Measurements from ENCODE around the gene YIPF5.
A peak's percentile ranks its signal among the peaks of the same experiment; 100 is the strongest.

YIPF5 gene

DNA sequence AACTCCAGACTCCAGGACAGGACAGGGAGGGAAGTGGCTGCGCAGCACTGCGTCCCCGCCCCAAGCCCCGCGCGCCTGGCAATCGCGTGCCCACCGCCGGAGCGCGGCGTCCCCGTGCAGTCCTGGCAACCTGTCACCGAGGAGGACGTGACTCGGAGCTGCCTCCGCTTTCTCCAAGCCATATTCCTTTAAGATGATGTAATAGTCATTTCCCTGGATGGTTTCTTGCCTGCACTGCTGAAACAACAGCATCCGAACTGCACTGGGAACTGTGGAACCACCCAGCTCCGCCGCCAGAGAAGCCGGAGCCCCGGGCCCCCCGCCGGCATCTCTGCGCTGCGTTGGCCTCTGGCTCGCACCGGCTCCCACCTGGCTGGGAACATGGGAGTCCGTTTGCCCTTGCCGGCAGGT is 34.7 kb upstream of the YIPF5 start:
- peak overlapping the region; percentile 25 to 63 for H3K4me3 ChIP-seq (replicated peaks in 1 of 2; ENCODE audit: low read depth in 2 of 2, low read length in 2 of 2)
- DNase-seq (ENCODE audit: low read depth in 2 of 2): peak; percentile 33 to 54
- TF ChIP-seq, protein P1, sequence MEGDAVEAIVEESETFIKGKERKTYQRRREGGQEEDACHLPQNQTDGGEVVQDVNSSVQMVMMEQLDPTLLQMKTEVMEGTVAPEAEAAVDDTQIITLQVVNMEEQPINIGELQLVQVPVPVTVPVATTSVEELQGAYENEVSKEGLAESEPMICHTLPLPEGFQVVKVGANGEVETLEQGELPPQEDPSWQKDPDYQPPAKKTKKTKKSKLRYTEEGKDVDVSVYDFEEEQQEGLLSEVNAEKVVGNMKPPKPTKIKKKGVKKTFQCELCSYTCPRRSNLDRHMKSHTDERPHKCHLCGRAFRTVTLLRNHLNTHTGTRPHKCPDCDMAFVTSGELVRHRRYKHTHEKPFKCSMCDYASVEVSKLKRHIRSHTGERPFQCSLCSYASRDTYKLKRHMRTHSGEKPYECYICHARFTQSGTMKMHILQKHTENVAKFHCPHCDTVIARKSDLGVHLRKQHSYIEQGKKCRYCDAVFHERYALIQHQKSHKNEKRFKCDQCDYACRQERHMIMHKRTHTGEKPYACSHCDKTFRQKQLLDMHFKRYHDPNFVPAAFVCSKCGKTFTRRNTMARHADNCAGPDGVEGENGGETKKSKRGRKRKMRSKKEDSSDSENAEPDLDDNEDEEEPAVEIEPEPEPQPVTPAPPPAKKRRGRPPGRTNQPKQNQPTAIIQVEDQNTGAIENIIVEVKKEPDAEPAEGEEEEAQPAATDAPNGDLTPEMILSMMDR (IDR thresholded peaks at IDR 0.05; ENCODE audit: low read depth, low read length): no peak

- TF ChIP-seq, protein P1 (IDR thresholded peaks at IDR 0.05; ENCODE audit: low read depth, low read length): peak; percentile 87
- peak; percentile 84 to 90 for DNase-seq (ENCODE audit: low read depth in 2 of 2)
- H3K4me3 ChIP-seq (replicated peaks in 1 of 2; ENCODE audit: low read depth in 2 of 2, low read length in 2 of 2): no peak overlapping the region
Observed at GRCh38 chr5:144203750-144204596, 33.5 kb upstream of the YIPF5 start.

DNA sequence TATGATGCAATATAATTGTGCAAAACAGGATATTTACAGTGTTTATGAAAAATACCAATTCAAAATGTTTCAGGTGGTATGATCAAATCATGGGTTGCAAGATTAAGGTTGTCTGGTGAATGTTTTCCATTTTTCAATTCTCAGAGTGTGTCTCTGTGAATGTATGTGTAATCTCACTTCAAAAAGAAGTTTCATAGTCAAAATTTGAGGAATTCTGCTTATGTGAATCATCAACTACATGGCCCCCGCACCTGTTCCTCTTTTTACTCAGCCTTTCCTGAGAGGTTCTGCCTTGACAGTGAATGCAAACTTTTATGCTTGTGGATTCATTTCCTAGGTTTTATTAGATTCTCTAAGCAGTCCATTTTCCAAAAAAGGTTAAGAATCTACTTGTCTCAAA is 32.3 kb upstream of the YIPF5 start:
- H3K4me3 ChIP-seq (replicated peaks in 1 of 2; ENCODE audit: low read depth in 2 of 2, low read length in 2 of 2): no peak overlapping the region
- TF ChIP-seq, protein P1 (IDR thresholded peaks at IDR 0.05; ENCODE audit: low read depth, low read length): no peak
- no peak for DNase-seq (ENCODE audit: low read depth in 2 of 2)

DNA sequence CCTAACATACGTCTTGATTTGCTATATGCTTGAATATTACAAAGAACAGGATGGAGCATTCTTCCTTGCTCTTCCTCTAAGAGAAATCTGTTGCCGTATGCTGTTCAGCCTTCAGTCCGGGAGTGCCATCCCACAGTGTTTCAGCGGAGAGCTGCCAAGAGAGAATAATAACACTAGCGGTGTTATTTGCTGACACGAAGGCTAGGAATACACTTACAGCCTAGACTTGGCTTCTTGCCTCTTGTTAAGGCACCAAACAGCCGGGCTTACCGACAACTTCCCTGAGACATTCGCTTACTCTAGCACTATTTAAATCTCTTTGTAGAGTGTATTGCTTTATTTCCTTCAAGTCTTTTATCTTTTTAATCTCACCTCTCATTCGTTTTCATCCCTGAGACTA is 31.6 kb upstream of the YIPF5 start:
- peak in 1 of 2 donors; percentile 53 for DNase-seq (ENCODE audit: low read depth in 2 of 2)
- TF ChIP-seq, protein P1 (IDR thresholded peaks at IDR 0.05; ENCODE audit: low read depth, low read length): no peak
- H3K4me3 ChIP-seq (replicated peaks in 1 of 2; ENCODE audit: low read depth in 2 of 2, low read length in 2 of 2): no peak overlapping the region

GRCh38 chr5:144201588-144201987 is 31.1 kb upstream of the YIPF5 start:
- TF ChIP-seq, protein P1 (IDR thresholded peaks at IDR 0.05; ENCODE audit: low read depth, low read length): no peak
- no peak overlapping the region for H3K4me3 ChIP-seq (replicated peaks in 1 of 2; ENCODE audit: low read depth in 2 of 2, low read length in 2 of 2)
- no peak for DNase-seq (ENCODE audit: low read depth in 2 of 2)

DNA sequence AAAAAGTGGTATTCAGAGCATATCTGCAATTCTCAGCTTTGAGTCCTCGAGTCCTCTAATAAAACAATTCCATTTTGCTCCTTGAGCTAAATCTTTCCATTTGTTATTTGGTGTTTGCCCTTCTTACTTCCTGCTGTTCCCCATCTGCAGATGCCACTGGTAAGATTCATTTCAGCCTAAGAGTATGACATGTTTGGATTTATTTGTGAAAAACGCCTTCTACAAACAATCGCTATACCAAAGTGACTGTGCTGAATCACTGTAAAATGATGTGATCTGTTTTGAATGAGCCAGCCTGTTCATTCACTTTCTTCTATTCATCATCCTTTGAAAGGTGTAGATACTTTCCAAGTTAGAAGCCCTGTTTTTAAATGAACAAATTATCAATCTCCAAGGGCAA is 27.9 kb upstream of the YIPF5 start:
- TF ChIP-seq, protein P1 (IDR thresholded peaks at IDR 0.05; ENCODE audit: low read depth, low read length): no peak
- H3K4me3 ChIP-seq (replicated peaks in 1 of 2; ENCODE audit: low read depth in 2 of 2, low read length in 2 of 2): no peak overlapping the region
- DNase-seq (ENCODE audit: low read depth in 2 of 2): peak in 1 of 2 donors; percentile 80

Measured in cardiac fibroblast (primary cell).